H9 (cell line): Measurements from ENCODE around the gene RTTN. TPM values are rescaled to one million over a fixed set of nuclear protein-coding genes. Genes with fewer than 3 reads are reported as not detected.

ENCODE experiments used
- DNase-seq: peaks from one replicate; pipeline ENCODE4 v3.0.0-alpha.2; 2017
- H2AFZ ChIP-seq: one replicate; pipeline ENCODE4 v1.6.1; 2013; ENCODE audit warnings: mild to moderate bottlenecking, low read length, control low read depth, moderate library complexity
- H2AK5ac ChIP-seq: 2 replicates; pipeline ENCODE4 v1.6.1; 2013; ENCODE audit warnings: low read length, control low read depth, mixed read lengths; ENCODE audit not compliant: insufficient read length
- H2BK120ac ChIP-seq: one replicate; pipeline ENCODE4 v1.6.1; 2013; ENCODE audit warnings: low read depth, mild to moderate bottlenecking, low read length, control low read depth, inconsistent platforms; ENCODE audit not compliant: poor library complexity, severe bottlenecking
- H2BK12ac ChIP-seq: 2 replicates; pipeline ENCODE4 v1.6.1; 2013; ENCODE audit warnings: low read length, control low read depth, mixed read lengths, low read depth; ENCODE audit not compliant: insufficient read length
- H2BK15ac ChIP-seq: 2 replicates; pipeline ENCODE4 v1.6.1; 2013; ENCODE audit warnings: low read depth, low read length, control low read depth
- H2BK20ac ChIP-seq: one replicate; pipeline ENCODE4 v1.6.1; 2013; ENCODE audit warnings: low read depth, mild to moderate bottlenecking, low read length, control low read depth, inconsistent platforms; ENCODE audit not compliant: poor library complexity, severe bottlenecking
- H2BK5ac ChIP-seq: 2 replicates; pipeline ENCODE4 v1.6.1; 2013; ENCODE audit warnings: low read length, control low read depth, mixed read lengths; ENCODE audit not compliant: insufficient read length
- H3K14ac ChIP-seq: 2 replicates; pipeline ENCODE4 v1.6.1; 2013; ENCODE audit warnings: low read length, control low read depth; ENCODE audit not compliant: insufficient read depth
- H3K18ac ChIP-seq: 2 replicates; pipeline ENCODE4 v1.6.1; 2013; ENCODE audit warnings: low read depth, mild to moderate bottlenecking, mixed read lengths, low read length, control low read depth; ENCODE audit not compliant: insufficient read length
- H3K23ac ChIP-seq: 2 replicates; pipeline ENCODE4 v1.6.1; 2013; ENCODE audit warnings: low read length, control low read depth, mixed read lengths, low read depth; ENCODE audit not compliant: insufficient read length
- H3K23me2 ChIP-seq: 2 replicates; pipeline ENCODE4 v1.6.1; 2013; ENCODE audit warnings: low read depth, mild to moderate bottlenecking, mixed read lengths, low read length, control low read depth; ENCODE audit not compliant: insufficient read length, poor library complexity, severe bottlenecking
- H3K27ac ChIP-seq: 2 replicates; pipeline ENCODE4 v1.5.1; 2013; ENCODE audit warnings: low read length, control low read depth, mixed read lengths, low read depth; ENCODE audit not compliant: insufficient read length
- H3K27me3 ChIP-seq: 2 replicates; pipeline ENCODE4 v1.6.1; 2013; ENCODE audit warnings: low read length, control low read depth, inconsistent platforms; ENCODE audit not compliant: insufficient read depth
- H3K4ac ChIP-seq: 2 replicates; pipeline ENCODE4 v1.6.1; 2013; ENCODE audit warnings: low read depth, mild to moderate bottlenecking, control low read depth, inconsistent platforms, low read length, moderate library complexity
- H3K4me1 ChIP-seq: 2 replicates; pipeline ENCODE4 v1.6.1; 2013; ENCODE audit warnings: low read length, control low read depth, inconsistent platforms; ENCODE audit not compliant: insufficient read depth
- H3K4me2 ChIP-seq: 2 replicates; pipeline ENCODE4 v1.6.1; 2013; ENCODE audit warnings: low read length, control low read depth, mixed read lengths; ENCODE audit not compliant: insufficient read length, insufficient read depth
- H3K56ac ChIP-seq: 2 replicates; pipeline ENCODE4 v1.6.1; 2013; ENCODE audit warnings: low read depth, mild to moderate bottlenecking, mixed read lengths, low read length, control low read depth; ENCODE audit not compliant: insufficient read length
- H3K79me1 ChIP-seq: 2 replicates; pipeline ENCODE4 v1.6.1; 2013; ENCODE audit warnings: low read depth, mild to moderate bottlenecking, moderate library complexity, low read length, control low read depth, inconsistent platforms; ENCODE audit not compliant: insufficient read depth, poor library complexity, severe bottlenecking
- H3K79me2 ChIP-seq: 2 replicates; pipeline ENCODE4 v1.6.1; 2013; ENCODE audit warnings: low read length, control low read depth, inconsistent platforms; ENCODE audit not compliant: insufficient read depth
- H3K9ac ChIP-seq: 2 replicates; pipeline ENCODE4 v1.6.1; 2013; ENCODE audit warnings: low read length, control low read depth, mixed read lengths; ENCODE audit not compliant: insufficient read length; ENCODE audit errors: extremely low read depth
- H3K9me3 ChIP-seq: one replicate; pipeline ENCODE4 v1.6.1; 2013; ENCODE audit warnings: low read depth, low read length, inconsistent platforms; ENCODE audit not compliant: control insufficient read depth
- H3T11ph ChIP-seq: one replicate; pipeline ENCODE4 v1.6.1; 2013; ENCODE audit warnings: mild to moderate bottlenecking, low read length, control low read depth, inconsistent platforms
- H4K20me1 ChIP-seq: one replicate; pipeline ENCODE4 v1.6.1; 2013; ENCODE audit not compliant: control insufficient read depth, insufficient read length, insufficient read depth
- H4K5ac ChIP-seq: 2 replicates; pipeline ENCODE4 v1.6.1; 2013; ENCODE audit warnings: low read depth, mild to moderate bottlenecking, mixed read lengths, low read length, control low read depth; ENCODE audit not compliant: insufficient read length
- H4K8ac ChIP-seq: replicated peaks from 2 replicates; pipeline ENCODE4 v1.6.1; 2013; ENCODE audit warnings: low read length, control low read depth, mixed read lengths, low read depth; ENCODE audit not compliant: insufficient read length
- H4K91ac ChIP-seq: 2 replicates; pipeline ENCODE4 v1.6.1; 2013; ENCODE audit warnings: low read depth, mild to moderate bottlenecking, moderate library complexity, mixed read lengths, low read length, control low read depth; ENCODE audit not compliant: insufficient read length
- H3K27ac Mint-ChIP-seq, 3 experiments: 2 replicates in 2 of 3; 3 replicates in 1 of 3; pipeline ENCODE4 v1.8.0; 2020 to 2021; ENCODE audit warnings: mixed read lengths in 3 of 3, mild to moderate bottlenecking in 1 of 3, moderate library complexity in 1 of 3
- H3K27me3 Mint-ChIP-seq: 2 replicates; pipeline ENCODE4 v1.8.0; 2021; ENCODE audit warnings: low read depth, mild to moderate bottlenecking, moderate library complexity, mixed read lengths
- H3K36me3 Mint-ChIP-seq, 3 experiments: 2 replicates in 2 of 3; 3 replicates in 1 of 3; pipeline ENCODE4 v1.8.0; 2020 to 2021; ENCODE audit warnings: low read depth in 3 of 3, mixed read lengths in 3 of 3; ENCODE audit not compliant: insufficient read depth in 1 of 3
- H3K4me1 Mint-ChIP-seq, 2 experiments: 2 replicates each; pipeline ENCODE4 v1.8.0; 2020; ENCODE audit warnings: mixed read lengths in 2 of 2
- H3K4me3 Mint-ChIP-seq, 2 experiments: 2 replicates in 1 of 2; 3 replicates in 1 of 2; pipeline ENCODE4 v1.8.0; 2020 to 2021; ENCODE audit warnings: mild to moderate bottlenecking in 2 of 2, mixed read lengths in 2 of 2, moderate library complexity in 1 of 2
- H3K9me3 Mint-ChIP-seq, 2 experiments: 2 replicates in 1 of 2; 3 replicates in 1 of 2; pipeline ENCODE4 v1.8.0; 2020; ENCODE audit warnings: mild to moderate bottlenecking in 2 of 2, mixed read lengths in 2 of 2, moderate library complexity in 1 of 2
- CTCF ChIP-seq: fragments of 200-600 bp; sonication (generic); conservative IDR thresholded peaks from 3 replicates; pipeline ENCODE4 v1.8.0; 2021; ENCODE audit warnings: antibody characterized with exemption, mild to moderate bottlenecking
- WGBS: extraction: QIAGEN DNeasy Blood & Tissue Kit; methylation state at CpG from one replicate; pipeline ENCODE4 v1.1.7; 2013; ENCODE audit warnings: missing lambda C conversion rate, low lambda C conversion rate, mixed read lengths; ENCODE audit not compliant: insufficient read length; ENCODE audit errors: extremely low coverage; 5-methylcytosine and 5-hydroxymethylcytosine counted together
- total RNA-seq: library from RNA; stranded (reverse); gene quantifications from 2 replicates; pipeline ENCODE4 v1.2.1, GENCODE V29; 2021

RTTN gene
- total RNA-seq, 1 experiment from 2014 or later = 17.6 TPM

- no peaks in the 10 kb centered on the region for H3K27me3 Mint-ChIP-seq
- Histone ChIP-seq H4K91ac (no peak overlapping the region), H2AK5ac (no peak overlapping the region), H3K23ac (no peak overlapping the region), H2BK15ac (no peak overlapping the region), H4K5ac (no peak overlapping the region), H3K4me1 (no peaks in the 10 kb centered on the region), H3K9ac (no peak overlapping the region), H3T11ph (no peak overlapping the region), H2AFZ (no peak overlapping the region), H3K9me3 (no peaks in the 10 kb centered on the region), H3K56ac (no peak overlapping the region), H4K20me1 (no peaks in the 10 kb centered on the region), H3K18ac (no peak overlapping the region), H3K79me2 (no peaks in the 10 kb centered on the region), H2BK12ac (no peak overlapping the region), H3K79me1 (no peaks in the 10 kb centered on the region), H3K27me3 (no peaks in the 10 kb centered on the region), H2BK120ac (no peak overlapping the region), H4K8ac (no peak overlapping the region), H3K4me2 (no peak overlapping the region), H3K14ac (no peak overlapping the region), H2BK5ac (no peak overlapping the region), H3K27ac (no peak overlapping the region), H3K4ac (no peak overlapping the region), H3K23me2 (no peaks in the 10 kb centered on the region), H2BK20ac (no peak overlapping the region)
- WGBS = no CpG with 5 or more reads among the region's 1 CpG
- no peak overlapping the region for H3K27ac Mint-ChIP-seq
- H3K4me3 Mint-ChIP-seq = no peak overlapping the region
- peaks cover 0 to 10% (median 7%) of the 10 kb centered on the region in 3 experiments; a peak in 5 of 7 replicates for H3K36me3 Mint-ChIP-seq
- DNase-seq = no peak
- no peak for TF ChIP-seq CTCF
- peaks cover 6% of the 10 kb centered on the region in 2 experiments for H3K4me1 Mint-ChIP-seq
- H3K9me3 Mint-ChIP-seq = no peaks in the 10 kb centered on the region
These were observed 176.3 kb downstream of the RTTN start for GRCh38 chr18:70029163-70029562.
